Neural cell (in vitro differentiated cells): ENCODE measurements around the gene GNAT3.

Experiments
- EP300 ChIP-seq: fragments of 450-650 bp; conservative IDR thresholded peaks from 2 replicates; pipeline ENCODE4 v1.6.1; 2014; ENCODE audit warnings: antibody characterized with exemption, mild to moderate bottlenecking, moderate library complexity; ENCODE audit not compliant: poor library complexity, severe bottlenecking
- EZH2 ChIP-seq: fragments of 200-600, 300-800 bp; shearing (Covaris generic), sonication (generic); IDR thresholded peaks from 2 replicates; pipeline ENCODE4 v1.6.1; 2014; ENCODE audit warnings: antibody characterized with exemption, low read length, borderline replicate concordance, mild to moderate bottlenecking; ENCODE audit not compliant: insufficient read depth, poor library complexity, severe bottlenecking
- POLR2AphosphoS5 ChIP-seq: IDR thresholded peaks from 2 replicates; pipeline ENCODE4 v1.6.1; 2012
- RAD21 ChIP-seq: fragments of 450-650 bp; conservative IDR thresholded peaks from 2 replicates; pipeline ENCODE4 v1.6.1; 2014; ENCODE audit warnings: antibody characterized with exemption, mild to moderate bottlenecking, moderate library complexity
- TAF1 ChIP-seq: IDR thresholded peaks from 2 replicates; pipeline ENCODE4 v1.6.1; 2012; ENCODE audit warnings: low read depth
- TF ChIP-seq, protein P1 (sequence below): fragments of 450-650 bp; IDR thresholded peaks from 2 replicates; pipeline ENCODE4 v1.5.1; 2014; ENCODE audit warnings: antibody characterized with exemption, mild to moderate bottlenecking, moderate library complexity; ENCODE audit not compliant: poor library complexity, severe bottlenecking

DNA sequence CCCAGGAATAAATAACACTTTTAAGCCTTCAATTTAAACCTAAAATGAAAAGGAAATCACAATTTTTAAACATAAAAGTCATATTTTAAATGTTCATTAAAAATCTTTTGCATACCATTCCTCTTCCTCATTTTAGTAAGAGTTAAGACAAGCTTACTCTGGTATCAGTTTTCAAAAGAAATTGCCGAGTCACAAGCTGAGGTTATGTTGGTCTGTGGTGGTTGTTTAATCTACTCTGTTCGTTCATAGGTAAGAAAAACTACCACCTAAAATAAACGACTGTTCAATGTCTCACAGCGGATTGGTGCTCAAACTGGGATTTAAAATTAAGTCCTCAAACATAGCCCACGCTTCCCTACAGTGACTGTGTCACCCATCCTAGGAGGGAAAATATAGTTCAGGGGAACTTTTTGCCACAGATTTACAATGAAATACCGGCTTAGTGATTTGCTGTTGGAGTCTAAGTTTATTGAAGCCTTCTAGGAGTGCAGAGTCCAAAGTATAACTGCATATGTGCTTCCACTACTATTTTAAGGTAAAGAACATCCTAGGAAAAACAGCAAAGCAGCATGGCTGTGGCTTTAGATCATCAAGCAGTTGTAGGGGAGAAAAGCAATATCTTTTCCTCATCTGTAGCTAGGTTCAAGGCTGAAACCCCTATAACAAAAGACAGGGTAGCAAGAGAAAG, 61.1 kb downstream of the GNAT3 start:
- TF ChIP-seq, protein P1, sequence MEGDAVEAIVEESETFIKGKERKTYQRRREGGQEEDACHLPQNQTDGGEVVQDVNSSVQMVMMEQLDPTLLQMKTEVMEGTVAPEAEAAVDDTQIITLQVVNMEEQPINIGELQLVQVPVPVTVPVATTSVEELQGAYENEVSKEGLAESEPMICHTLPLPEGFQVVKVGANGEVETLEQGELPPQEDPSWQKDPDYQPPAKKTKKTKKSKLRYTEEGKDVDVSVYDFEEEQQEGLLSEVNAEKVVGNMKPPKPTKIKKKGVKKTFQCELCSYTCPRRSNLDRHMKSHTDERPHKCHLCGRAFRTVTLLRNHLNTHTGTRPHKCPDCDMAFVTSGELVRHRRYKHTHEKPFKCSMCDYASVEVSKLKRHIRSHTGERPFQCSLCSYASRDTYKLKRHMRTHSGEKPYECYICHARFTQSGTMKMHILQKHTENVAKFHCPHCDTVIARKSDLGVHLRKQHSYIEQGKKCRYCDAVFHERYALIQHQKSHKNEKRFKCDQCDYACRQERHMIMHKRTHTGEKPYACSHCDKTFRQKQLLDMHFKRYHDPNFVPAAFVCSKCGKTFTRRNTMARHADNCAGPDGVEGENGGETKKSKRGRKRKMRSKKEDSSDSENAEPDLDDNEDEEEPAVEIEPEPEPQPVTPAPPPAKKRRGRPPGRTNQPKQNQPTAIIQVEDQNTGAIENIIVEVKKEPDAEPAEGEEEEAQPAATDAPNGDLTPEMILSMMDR, result no peak
- no peak for TF ChIP-seq POLR2AphosphoS5
- no peak for TF ChIP-seq TAF1
- TF ChIP-seq EP300, result no peak
- no peak for TF ChIP-seq EZH2
- TF ChIP-seq RAD21, result no peak
